ENCODE data around the gene TRAPPC3.
"Not testable (repeated sequence)": the region's sequence is repeated elsewhere in the genome, so short reads cannot be mapped to it uniquely, and the experiment has no call there.

The TRAPPC3 gene

DNA sequence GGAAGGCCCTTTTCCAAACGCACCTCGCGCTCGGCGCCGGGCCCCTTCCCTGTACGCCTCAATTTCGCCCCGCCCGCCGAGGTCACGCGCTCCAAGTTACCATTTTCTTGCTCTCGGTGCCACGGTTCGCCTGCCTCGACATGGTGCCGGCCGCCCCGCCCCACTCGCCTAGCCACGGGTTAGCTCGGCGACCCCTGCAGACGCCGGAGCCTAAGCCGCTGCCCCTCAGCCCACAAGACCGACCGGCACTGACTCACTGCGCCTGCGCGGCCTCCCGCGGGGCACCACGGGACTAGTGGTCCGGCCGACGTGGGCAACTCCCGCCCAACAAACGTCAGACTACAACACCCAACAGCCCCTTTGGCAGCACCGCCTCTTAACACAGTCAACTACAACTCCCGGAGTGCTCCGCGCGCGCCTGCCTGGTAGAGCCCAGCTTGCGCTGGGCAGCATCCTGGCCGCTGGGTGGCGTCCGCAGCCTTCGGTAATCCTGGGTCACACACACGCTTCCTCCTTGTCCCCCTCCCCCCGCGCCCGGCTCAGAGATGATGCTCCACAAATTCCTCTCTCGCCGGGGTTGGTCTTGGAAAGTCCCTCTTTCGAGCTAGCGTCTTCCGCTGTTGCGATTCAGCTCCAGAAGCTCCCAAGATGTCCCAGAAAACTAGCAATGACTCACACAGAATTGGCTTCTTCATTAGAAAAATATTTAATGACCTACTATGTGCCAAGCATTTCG, at the start of gene TRAPPC3:
Gene TRAPPC3, minus strand, starts transcription at position 250 of the 736 bp plus-strand sequence. Its CDS starts 108 bp downstream, at position 142.
- DNase-seq, result peak; percentile 100

- DNase-seq, result no peak
Measured at GRCh38 chr1:36198641-36199040, 49.4 kb upstream of the TRAPPC3 start.

DNA sequence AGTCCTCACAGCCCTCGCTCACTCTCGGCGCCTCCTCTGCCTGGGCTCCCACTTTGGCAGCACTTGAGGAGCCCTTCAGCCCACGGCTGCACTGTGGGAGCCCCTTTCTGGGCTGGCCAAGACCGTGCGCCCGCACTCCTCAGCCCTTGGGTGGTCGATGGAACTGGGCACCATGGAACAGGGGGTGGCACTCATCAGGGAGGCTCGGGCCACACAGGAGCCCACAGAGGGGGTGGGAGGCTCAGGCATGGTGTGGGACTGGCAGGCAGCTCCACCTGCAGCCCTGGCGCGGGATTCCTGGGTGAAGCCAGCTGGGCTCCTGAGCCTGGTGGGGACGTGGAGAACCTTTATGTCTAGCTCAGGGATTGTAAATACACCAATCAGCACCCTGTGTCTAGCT, 47.5 kb upstream of the TRAPPC3 start:
- not testable (repeated sequence) for DNase-seq

- peak; percentile 90 for DNase-seq
Measured at GRCh38 chr1:36187800-36188593, 38.7 kb upstream of the TRAPPC3 start.

DNA sequence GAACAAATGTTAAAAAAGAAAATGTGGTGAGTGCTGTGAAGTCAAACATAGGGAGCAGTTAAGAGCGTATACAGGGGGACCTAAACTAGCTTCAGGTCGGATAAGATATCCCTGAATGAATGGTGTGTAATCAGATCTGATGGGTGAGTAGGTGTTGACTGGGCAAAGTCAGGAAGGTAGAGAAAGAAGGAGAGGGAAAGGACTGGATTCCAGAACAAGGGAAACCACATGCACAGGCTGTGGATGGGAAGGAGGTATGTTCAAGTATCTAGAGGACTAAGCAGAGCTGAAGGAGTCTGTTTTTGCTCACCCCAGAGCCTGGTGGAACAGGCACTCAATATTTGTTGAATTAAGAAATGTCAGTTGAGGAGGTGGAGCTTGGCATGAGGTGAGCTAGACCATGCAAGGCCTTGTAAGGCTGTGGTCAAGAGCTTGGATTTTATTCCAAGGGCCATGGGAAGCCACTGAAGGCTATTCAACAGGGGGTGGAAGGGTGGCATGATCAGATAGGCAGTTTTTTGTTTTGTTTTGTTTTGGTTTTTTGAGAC, 34.1 kb upstream of the TRAPPC3 start:
- no peak for DNase-seq

GRCh38 chr1:36182734-36183133, 33.4 kb upstream of the TRAPPC3 start:
- DNase-seq, result no peak

DNA sequence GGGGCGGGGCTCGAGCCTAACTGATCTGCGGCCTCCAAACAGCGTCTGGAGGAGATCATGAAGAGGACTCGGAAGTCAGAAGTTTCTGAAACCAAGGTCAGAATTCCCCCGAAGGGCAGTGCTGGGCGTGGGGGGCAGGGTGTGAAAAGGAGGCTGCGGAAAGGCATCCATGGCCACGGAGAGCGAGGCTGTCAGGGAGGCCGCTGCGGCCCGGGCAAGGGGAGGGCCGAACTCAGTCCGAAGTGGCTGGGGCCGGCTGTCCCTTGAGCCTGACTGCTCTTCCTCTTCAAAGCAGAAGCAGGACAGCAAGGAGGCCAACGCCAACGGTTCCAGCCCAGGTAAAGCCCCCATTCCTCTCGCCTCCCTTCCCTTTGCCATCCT, 29.9 kb upstream of the TRAPPC3 start:
- no peak for DNase-seq

- DNase-seq, result no peak
Measured at GRCh38 chr1:36178471-36179219, 29.4 kb upstream of the TRAPPC3 start.

DNA sequence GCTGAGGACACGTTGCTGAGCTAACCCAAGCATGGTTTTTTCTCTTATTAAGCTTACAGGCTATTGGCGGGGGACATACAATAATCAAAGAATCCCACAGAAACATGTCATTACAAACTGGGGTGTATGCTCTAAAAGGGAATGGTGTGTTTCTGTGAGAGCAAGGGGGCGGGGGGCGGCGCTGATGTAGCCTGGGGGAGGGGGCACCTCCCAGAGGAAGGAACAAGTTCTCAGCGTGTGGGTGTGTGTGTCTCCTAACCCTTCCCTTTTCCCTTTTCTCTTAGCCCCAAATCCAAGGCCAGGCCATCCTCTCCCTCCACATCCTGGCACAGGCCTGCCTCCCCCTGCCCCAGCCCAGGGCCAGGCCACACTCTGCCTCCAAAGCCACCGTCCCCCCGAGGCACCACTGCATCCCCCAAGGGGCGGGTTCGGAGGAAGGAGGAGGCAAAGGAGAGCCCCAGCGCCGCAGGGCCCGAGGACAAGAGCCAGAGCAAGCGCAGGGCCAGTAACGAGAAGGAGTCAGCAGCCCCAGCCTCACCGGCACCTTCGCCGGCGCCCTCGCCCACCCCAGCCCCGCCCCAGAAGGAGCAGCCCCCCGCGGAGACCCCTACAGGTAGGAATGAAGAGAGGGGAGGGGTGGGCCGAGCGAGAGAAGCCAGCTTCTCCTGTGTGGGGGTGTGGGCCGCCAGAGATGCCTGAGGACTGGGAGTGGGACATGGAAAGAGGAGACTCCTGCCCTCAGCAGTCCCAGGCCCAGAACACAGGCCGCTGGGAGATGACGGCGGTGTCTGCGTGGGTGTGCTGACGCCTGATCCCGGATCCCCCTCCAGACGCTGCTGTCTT, 28.5 kb upstream of the TRAPPC3 start:
- no peak for DNase-seq

- DNase-seq, result no peak
Measured at GRCh38 chr1:36176106-36176949, 27.0 kb upstream of the TRAPPC3 start.

DNA sequence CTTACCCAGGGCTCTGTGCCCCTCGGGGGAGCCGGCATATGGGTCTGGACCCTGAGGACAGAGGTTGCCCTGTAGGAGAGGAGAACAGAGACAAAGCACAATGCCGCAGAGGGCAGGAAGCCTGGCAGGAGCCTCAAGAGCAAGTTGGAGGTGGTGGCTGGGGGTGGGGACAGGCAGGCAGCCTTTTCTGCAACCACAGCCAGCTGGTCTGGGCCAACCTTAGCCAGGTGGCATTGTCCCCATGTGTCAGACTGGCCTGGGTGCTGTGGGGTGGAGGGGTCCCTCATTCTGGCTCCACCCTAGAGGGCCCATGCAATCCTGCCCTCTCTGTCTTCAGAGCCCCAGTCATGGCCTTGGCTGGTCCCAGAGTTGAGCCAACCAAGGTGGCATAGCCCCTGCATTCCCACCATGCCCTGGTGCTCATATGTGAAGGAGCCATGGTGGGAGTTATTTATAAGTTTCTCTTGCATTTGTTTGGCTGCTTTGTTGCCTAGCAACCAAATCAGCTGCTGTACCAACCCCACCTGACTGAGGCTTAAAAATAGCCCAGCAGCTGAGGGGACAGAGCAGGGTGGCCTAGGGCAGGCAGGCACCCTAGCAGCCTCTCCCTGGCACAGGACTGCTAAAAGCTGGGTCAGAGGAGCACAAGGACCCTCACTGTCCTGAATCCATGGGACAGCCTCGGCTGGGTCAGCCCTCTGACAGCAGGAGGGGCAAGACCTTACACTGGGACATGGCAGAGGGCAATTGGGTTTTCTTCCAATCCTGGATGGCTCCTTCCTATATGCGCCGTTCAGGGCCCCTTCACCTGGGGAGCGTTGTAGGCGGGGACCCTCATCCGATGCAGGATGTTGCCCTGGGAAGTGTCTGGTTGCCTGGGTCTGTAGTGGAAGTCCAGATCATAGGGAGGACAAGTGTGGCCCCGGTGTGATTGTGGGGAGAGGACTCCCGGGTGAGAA, 26.1 kb upstream of the TRAPPC3 start:
- peak; percentile 40 for DNase-seq

DNA sequence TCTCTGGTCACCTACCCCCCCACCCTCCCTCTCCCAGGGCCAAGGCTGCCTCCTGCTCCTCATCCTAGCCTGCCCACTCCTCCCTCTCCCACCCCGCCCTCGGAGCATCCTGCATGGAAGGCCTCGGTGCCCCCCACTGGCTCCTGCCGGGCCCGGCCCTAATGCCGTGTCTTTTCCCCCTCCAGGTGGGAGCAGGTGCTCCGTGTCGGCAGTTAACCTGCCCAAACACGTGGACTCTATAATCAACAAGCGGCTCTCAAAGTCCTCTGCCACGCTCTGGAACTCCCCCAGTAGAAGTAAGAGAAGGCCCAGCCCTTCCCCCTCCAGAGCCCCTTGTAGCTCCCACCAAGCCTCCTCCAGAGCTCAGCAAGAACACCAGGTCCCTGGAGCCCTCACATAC, 25.4 kb upstream of the TRAPPC3 start:
- DNase-seq, result no peak

GRCh38 chr1:36172983-36173382, 23.7 kb upstream of the TRAPPC3 start:
- DNase-seq, result no peak

DNA sequence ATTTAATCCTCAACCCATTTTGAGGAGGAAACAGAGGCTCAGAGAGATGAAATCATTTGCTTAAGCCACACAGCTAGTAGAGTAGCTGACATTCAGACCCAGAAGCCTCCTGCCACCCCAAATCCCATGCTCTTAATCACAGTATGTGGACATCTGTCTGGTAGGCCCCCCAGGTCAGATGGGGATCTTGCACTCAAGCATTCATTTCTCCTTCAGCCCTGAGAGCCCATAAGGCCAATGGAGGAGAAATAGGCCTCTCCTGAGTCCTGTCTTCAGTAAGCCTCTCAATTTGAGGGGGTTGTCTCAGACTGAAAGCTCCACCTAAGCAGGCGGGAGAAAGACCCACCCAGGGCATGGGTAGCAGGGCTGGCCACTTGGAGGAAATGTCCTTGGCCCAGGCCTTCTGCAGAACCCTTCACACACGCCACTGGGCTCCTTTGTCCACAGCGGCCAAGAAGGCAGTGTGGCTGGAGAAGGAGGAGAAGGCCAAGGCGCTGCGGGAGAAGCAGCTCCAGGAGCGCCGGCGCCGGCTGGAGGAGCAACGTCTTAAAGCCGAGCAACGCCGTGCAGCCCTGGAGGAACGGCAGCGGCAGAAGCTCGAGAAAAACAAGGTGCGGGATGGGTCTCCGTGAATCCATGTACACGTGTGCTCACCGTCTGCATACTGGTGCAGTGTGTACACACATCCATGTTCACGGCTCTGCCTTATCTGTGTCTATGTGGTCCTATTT, 22.9 kb upstream of the TRAPPC3 start:
- no peak for DNase-seq

GRCh38 chr1:36170643-36171412, 21.5 kb upstream of the TRAPPC3 start:
- no peak for DNase-seq

DNA sequence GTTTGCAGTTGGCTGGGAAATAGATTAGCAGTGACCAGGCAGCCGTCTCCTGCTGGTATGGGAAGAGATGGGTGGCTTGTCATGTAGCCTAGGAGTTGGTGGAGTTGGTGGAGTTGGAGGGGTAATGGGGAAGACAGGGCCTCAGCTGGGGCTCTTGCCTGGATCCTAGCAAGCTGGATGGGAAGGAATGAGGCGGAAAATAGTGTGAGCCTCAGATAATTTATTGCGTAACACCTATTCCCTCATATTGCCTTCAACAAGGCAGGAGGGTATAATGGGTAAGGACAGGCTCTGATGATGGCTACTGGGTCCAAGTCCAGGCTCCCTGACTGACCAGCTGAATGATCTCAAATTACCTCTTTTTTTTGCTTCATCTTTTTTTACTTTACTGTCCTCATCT, 19.2 kb upstream of the TRAPPC3 start:
- no peak for DNase-seq

GRCh38 chr1:36166938-36167905, 17.9 kb upstream of the TRAPPC3 start:
- no peak for DNase-seq

Data from RPMI8226 (cell line).